ENCODE measurements around the gene GTPBP1.
A peak's percentile ranks its signal among the peaks of the same experiment; 100 is the strongest.

The GTPBP1 gene

GRCh38 chr22:38705235-38706100 is at the start of gene GTPBP1:
Gene GTPBP1 (plus strand): TSS chr22:38705944. CDS start chr22:38705956, 12 bp downstream.
- DNase-seq = peak; percentile 100

GRCh38 chr22:38656256-38657044 is 49.3 kb upstream of the GTPBP1 start, which contains the start of the genes CBY1 and FAM227A:
Gene CBY1 (plus strand): TSS chr22:38656638. CDS start chr22:38668055, 11,417 bp downstream.
Gene FAM227A (minus strand): TSS chr22:38656392. CDS start chr22:38650168, 6,224 bp downstream.
- DNase-seq = peak; percentile 94

- DNase-seq = peak; percentile 75
These were observed 48.5 kb upstream of the GTPBP1 start for GRCh38 chr22:38657045-38657909.

GRCh38 chr22:38674888-38675287 is 30.9 kb upstream of the GTPBP1 start:
- no peak for DNase-seq

GRCh38 chr22:38675833-38676232 is 29.9 kb upstream of the GTPBP1 start:
- DNase-seq = no peak

- DNase-seq = peak; percentile 92
These were observed 24.0 kb upstream of the GTPBP1 start, which contains the start of gene TOMM22 for GRCh38 chr22:38681582-38682335. Gene TOMM22 (plus strand): TSS chr22:38681957. CDS start chr22:38681979, 22 bp downstream.

- DNase-seq = no peak
These were observed 20.8 kb upstream of the GTPBP1 start for GRCh38 chr22:38684895-38685294.

- DNase-seq = no peak
These were observed 20.0 kb upstream of the GTPBP1 start for GRCh38 chr22:38685761-38686160.

GRCh38 chr22:38689651-38690050 is 16.1 kb upstream of the GTPBP1 start:
- DNase-seq = no peak

GRCh38 chr22:38694049-38694448 is 11.7 kb upstream of the GTPBP1 start:
- DNase-seq = no peak

- no peak for DNase-seq
These were observed 10.8 kb upstream of the GTPBP1 start for GRCh38 chr22:38694940-38695339.

GRCh38 chr22:38696606-38697424 is 8.9 kb upstream of the GTPBP1 start:
- no peak for DNase-seq

GRCh38 chr22:38697425-38698089 is 8.2 kb upstream of the GTPBP1 start:
- no peak for DNase-seq

- no peak for DNase-seq
These were observed 7.2 kb upstream of the GTPBP1 start for GRCh38 chr22:38698407-38699094.

GRCh38 chr22:38699143-38699542 is 6.6 kb upstream of the GTPBP1 start:
- DNase-seq = no peak

GRCh38 chr22:38699784-38700183 is 6.0 kb upstream of the GTPBP1 start:
- no peak for DNase-seq

- no peak for DNase-seq
These were observed 5.4 kb upstream of the GTPBP1 start for GRCh38 chr22:38700270-38700788.

- peak; percentile 98 for DNase-seq
These were observed 4.7 kb upstream of the GTPBP1 start, which contains the start of gene JOSD1 for GRCh38 chr22:38700789-38701628. Gene JOSD1 (minus strand): TSS chr22:38700943. CDS start chr22:38699987, 956 bp downstream.

All from RPMI8226 (cell line).